GM21825 (cell line): ENCODE measurements around the gene GPR162.
A peak's percentile ranks its signal among the peaks of the same experiment; 100 is the strongest.

ENCODE experiments used
- ATAC-seq: cut with Tn5 transposase; IDR thresholded peaks from one replicate; pipeline ENCODE4 v1.9.1; 2021; ENCODE audit warnings: mild to moderate bottlenecking, moderate library complexity; ENCODE audit not compliant: unreplicated experiment

GPR162 gene

GRCh38 chr12:6833189-6833890, 11.7 kb downstream of the GPR162 start:
- ATAC-seq: no peak

GRCh38 chr12:6834254-6834653, 12.6 kb downstream of the GPR162 start:
- ATAC-seq: no peak

- ATAC-seq: no peak
Measured at GRCh38 chr12:6834873-6835272, 13.3 kb downstream of the GPR162 start.

GRCh38 chr12:6836851-6837250, 15.2 kb downstream of the GPR162 start:
- ATAC-seq: no peak

- ATAC-seq: no peak
Measured at GRCh38 chr12:6837370-6838060, 15.9 kb downstream of the GPR162 start.

GRCh38 chr12:6838854-6839253, 17.2 kb downstream of the GPR162 start:
- no peak for ATAC-seq

- peak; percentile 62 for ATAC-seq
Measured at GRCh38 chr12:6839482-6840201, 18.0 kb downstream of the GPR162 start.

GRCh38 chr12:6840330-6840729, 18.7 kb downstream of the GPR162 start:
- no peak for ATAC-seq

GRCh38 chr12:6840761-6841515, 19.3 kb downstream of the GPR162 start, which contains the start of gene GNB3:
GNB3 (plus strand) TSS chr12:6840925; CDS start chr12:6841288, 363 bp downstream.
- no peak for ATAC-seq

GRCh38 chr12:6842075-6842474, 20.5 kb downstream of the GPR162 start:
- ATAC-seq: no peak

GRCh38 chr12:6843118-6843902, 21.7 kb downstream of the GPR162 start:
- ATAC-seq: no peak

GRCh38 chr12:6845395-6845794, 23.8 kb downstream of the GPR162 start:
- ATAC-seq: no peak

GRCh38 chr12:6846316-6846869, 24.8 kb downstream of the GPR162 start:
- ATAC-seq: no peak

GRCh38 chr12:6847676-6848075, 26.1 kb downstream of the GPR162 start:
- ATAC-seq: no peak

- ATAC-seq: no peak
Measured at GRCh38 chr12:6849427-6849826, 27.8 kb downstream of the GPR162 start.

- no peak for ATAC-seq
Measured at GRCh38 chr12:6849976-6850560, 28.4 kb downstream of the GPR162 start.

- no peak for ATAC-seq
Measured at GRCh38 chr12:6850796-6851152, 29.2 kb downstream of the GPR162 start.

- peak; percentile 48 for ATAC-seq
Measured at GRCh38 chr12:6851153-6851920, 29.7 kb downstream of the GPR162 start, which contains the start of gene CDCA3. CDCA3 (minus strand) TSS chr12:6851286; CDS start chr12:6850952, 334 bp downstream.
